Measurements from ENCODE around the gene MACROD2.

- TF ChIP-seq POLR2AphosphoS5 (IDR thresholded peaks at IDR 0.05; ENCODE audit: low read depth, low read length) (no peak), TAF1 (IDR thresholded peaks at IDR 0.05; ENCODE audit: low read depth, low read length) (no peak), POLR2A (IDR thresholded peaks at IDR 0.05; ENCODE audit: low read depth, low read length) (no peak), SPI1 (IDR thresholded peaks at IDR 0.05; ENCODE audit: low read depth, low read length) (no peak)
These were observed 883.3 kb downstream of the MACROD2 start for GRCh38 chr20:14878676-14879019.
